DOHH2 (cell line): ENCODE results near the gene PIAS2.

Experiments used
- H3F3A ChIP-seq: fragments of 200-600 bp; sonication (generic), shearing (Covaris generic); 2 replicates; pipeline ENCODE4 v1.6.0; 2016; ENCODE audit warnings: antibody characterized with exemption, mild to moderate bottlenecking; ENCODE audit not compliant: control insufficient read depth, insufficient read depth
- H3K27ac ChIP-seq: fragments of 200-600 bp; sonication (generic); 2 replicates; pipeline ENCODE4 v1.5.1; 2014; ENCODE audit warnings: low read depth, mild to moderate bottlenecking, low read length, moderate library complexity
- H3K27me3 ChIP-seq: fragments of 200-600 bp; sonication (generic); 2 replicates; pipeline ENCODE4 v1.6.1; 2014; ENCODE audit warnings: mild to moderate bottlenecking, low read length, mixed read lengths; ENCODE audit not compliant: control insufficient read depth
- H3K36me3 ChIP-seq: fragments of 200-600 bp; sonication (generic); 2 replicates; pipeline ENCODE4 v1.6.1; 2014; ENCODE audit warnings: mild to moderate bottlenecking, low read length, moderate library complexity, mixed read lengths; ENCODE audit not compliant: control insufficient read depth
- H3K4me1 ChIP-seq: fragments of 200-600 bp; sonication (generic); 2 replicates; pipeline ENCODE4 v1.6.1; 2014; ENCODE audit warnings: mild to moderate bottlenecking, low read length, mixed read lengths; ENCODE audit not compliant: control insufficient read depth
- H3K4me2 ChIP-seq: fragments of 200-600 bp; sonication (generic); 2 replicates; pipeline ENCODE4 v1.6.0; 2014; ENCODE audit warnings: mild to moderate bottlenecking, low read length, moderate library complexity
- H3K4me3 ChIP-seq: fragments of 200-600 bp; sonication (generic); 2 replicates; pipeline ENCODE4 v1.5.1; 2014; ENCODE audit warnings: mild to moderate bottlenecking, low read length, mixed read lengths
- H3K79me2 ChIP-seq: fragments of 200-600 bp; sonication (generic); 2 replicates; pipeline ENCODE4 v1.6.1; 2014; ENCODE audit warnings: mild to moderate bottlenecking, low read length, mixed read lengths; ENCODE audit not compliant: control insufficient read depth
- H3K9me2 ChIP-seq: fragments of 200-600 bp; sonication (generic); replicated peaks from 2 replicates; pipeline ENCODE4 v1.6.1; 2014; ENCODE audit warnings: mild to moderate bottlenecking, low read length, mixed read lengths; ENCODE audit not compliant: control insufficient read depth
- H3K9me3 ChIP-seq: fragments of 200-600 bp; sonication (generic); 2 replicates; pipeline ENCODE4 v1.6.1; 2014; ENCODE audit warnings: antibody characterized with exemption, low read length, mixed read lengths; ENCODE audit not compliant: control insufficient read depth, insufficient read depth
- H4K20me1 ChIP-seq: fragments of 200-600 bp; sonication (generic); 2 replicates; pipeline ENCODE4 v1.6.0; 2014; ENCODE audit warnings: low read depth, mild to moderate bottlenecking, antibody characterized with exemption, low read length, moderate library complexity; ENCODE audit not compliant: control insufficient read depth, insufficient read depth
- EZH2phosphoT487 ChIP-seq: fragments of 200-600 bp; sonication (generic); IDR thresholded peaks from 2 replicates; pipeline ENCODE4 v1.6.1; 2017; ENCODE audit warnings: borderline replicate concordance, mild to moderate bottlenecking, antibody characterized with exemption, low read length, moderate library complexity, mixed read lengths
- TF ChIP-seq, protein P1 (sequence below): fragments of 200-600 bp; sonication (generic); IDR thresholded peaks from one replicate; pipeline ENCODE4 v1.5.1; 2014; ENCODE audit warnings: antibody characterized with exemption, mild to moderate bottlenecking, low read depth, low read length; ENCODE audit not compliant: poor library complexity, severe bottlenecking

The PIAS2 gene

DNA sequence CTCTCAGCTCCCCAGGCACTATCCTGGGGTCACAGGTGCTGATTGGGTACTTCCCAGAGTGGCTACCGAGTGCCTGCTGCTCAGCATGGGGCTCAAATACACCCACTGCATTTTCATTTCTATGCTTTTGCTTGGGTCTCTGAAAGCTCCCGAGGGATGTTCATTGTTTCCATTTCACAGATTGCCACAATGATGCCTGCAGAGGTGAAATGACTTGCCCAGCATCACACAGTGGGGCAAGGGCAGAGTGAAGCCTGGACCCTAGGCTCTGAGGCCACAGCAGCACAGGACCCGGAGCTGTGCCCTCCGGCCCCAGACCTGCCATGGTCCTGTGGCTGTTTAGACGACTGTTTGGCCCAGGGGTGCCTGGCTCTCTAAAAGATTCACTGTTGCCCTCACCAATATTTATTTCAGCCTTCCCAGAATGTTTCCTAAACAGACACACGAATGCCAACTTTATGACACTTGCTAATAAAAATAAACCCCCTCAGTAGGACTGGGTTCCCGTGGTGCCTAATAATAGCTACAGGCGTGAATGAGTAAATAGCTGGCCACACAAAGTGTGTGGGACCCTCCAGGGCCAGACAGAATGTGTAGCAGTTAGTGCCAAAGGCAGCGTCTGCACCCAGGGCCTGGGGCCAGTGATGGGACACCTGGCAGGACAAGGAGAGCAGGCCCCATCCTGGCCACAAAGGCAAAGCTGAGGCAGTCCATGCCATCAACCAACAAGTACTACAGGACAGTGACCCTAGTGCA, 149.0 kb downstream of the PIAS2 start:
- Histone ChIP-seq H3K79me2 (no peaks in the 10 kb centered on the region), H3K9me3 (no peaks in the 10 kb centered on the region), H3K36me3 (no peaks in the 10 kb centered on the region), H3K9me2 (no peaks in the 10 kb centered on the region), H3K27me3 (peaks cover 13% of the 10 kb centered on the region), H3K4me3 (no peak overlapping the region), H3K27ac (no peak overlapping the region), H3K4me2 (no peak overlapping the region), H3K4me1 (peaks cover 45% of the 10 kb centered on the region), H4K20me1 (no peaks in the 10 kb centered on the region), H3F3A (peaks cover 8% of the 10 kb centered on the region; the same call in 1 of the 2 replicates)
- no peak for TF ChIP-seq EZH2phosphoT487
- TF ChIP-seq, protein P1, sequence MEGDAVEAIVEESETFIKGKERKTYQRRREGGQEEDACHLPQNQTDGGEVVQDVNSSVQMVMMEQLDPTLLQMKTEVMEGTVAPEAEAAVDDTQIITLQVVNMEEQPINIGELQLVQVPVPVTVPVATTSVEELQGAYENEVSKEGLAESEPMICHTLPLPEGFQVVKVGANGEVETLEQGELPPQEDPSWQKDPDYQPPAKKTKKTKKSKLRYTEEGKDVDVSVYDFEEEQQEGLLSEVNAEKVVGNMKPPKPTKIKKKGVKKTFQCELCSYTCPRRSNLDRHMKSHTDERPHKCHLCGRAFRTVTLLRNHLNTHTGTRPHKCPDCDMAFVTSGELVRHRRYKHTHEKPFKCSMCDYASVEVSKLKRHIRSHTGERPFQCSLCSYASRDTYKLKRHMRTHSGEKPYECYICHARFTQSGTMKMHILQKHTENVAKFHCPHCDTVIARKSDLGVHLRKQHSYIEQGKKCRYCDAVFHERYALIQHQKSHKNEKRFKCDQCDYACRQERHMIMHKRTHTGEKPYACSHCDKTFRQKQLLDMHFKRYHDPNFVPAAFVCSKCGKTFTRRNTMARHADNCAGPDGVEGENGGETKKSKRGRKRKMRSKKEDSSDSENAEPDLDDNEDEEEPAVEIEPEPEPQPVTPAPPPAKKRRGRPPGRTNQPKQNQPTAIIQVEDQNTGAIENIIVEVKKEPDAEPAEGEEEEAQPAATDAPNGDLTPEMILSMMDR: no peak

DNA sequence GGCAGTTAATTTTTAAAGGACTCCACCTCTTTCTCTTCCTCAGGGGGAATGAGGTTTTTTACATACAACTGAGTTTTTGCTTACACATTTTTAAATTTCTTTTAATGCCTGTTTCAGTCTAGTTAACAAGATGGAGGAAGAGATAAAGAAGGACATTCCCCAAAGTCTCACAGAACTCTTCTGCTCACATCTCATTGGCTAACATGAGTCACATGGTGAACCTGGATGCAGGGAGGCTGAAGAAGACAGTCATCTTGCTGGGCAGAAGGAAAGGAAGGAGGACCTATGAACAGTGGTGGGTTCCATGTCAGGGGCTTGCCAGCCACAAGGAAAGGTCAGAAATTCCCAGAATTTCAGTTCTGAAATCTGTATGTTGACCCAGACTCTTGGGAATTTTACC, 150.1 kb downstream of the PIAS2 start:
- Histone ChIP-seq H4K20me1 (no peaks in the 10 kb centered on the region), H3K27ac (no peak overlapping the region), H3F3A (0 out of 2 replicates have a peak, but pooled peaks cover 4% of the 10 kb centered on the region), H3K9me3 (no peaks in the 10 kb centered on the region), H3K79me2 (no peaks in the 10 kb centered on the region), H3K4me2 (no peak overlapping the region), H3K4me1 (peaks cover 34% of the 10 kb centered on the region), H3K36me3 (no peaks in the 10 kb centered on the region), H3K9me2 (no peaks in the 10 kb centered on the region), H3K27me3 (peaks cover 18% of the 10 kb centered on the region), H3K4me3 (no peak overlapping the region)
- TF ChIP-seq, protein P1: no peak
- no peak for TF ChIP-seq EZH2phosphoT487

DNA sequence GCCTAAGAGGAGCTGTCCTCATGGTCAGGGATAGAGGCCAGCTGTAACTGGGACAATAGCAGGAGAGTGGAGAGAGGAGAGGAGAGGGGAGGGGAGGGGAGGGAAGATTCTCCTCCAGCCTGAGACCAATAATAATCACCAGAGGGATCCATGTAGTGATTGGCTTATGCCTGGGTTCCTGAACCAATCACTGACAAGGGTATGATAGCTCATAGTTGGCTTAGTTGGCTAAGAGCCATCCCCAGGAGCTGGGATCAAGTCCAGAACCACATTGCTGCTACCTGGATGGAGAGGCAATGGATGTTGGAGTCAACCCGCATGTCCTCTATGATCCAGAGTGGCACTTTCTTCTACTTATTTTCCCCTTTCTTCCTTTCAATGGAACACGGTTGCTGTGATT, 152.7 kb downstream of the PIAS2 start:
- Histone ChIP-seq H3K9me2 (no peaks in the 10 kb centered on the region), H3K4me3 (no peak overlapping the region), H4K20me1 (no peaks in the 10 kb centered on the region), H3K4me1 (peaks cover 15% of the 10 kb centered on the region), H3F3A (peaks cover 2% of the 10 kb centered on the region; the same call in 1 of the 2 replicates), H3K79me2 (no peaks in the 10 kb centered on the region), H3K27ac (no peak overlapping the region), H3K4me2 (no peak overlapping the region), H3K36me3 (no peaks in the 10 kb centered on the region), H3K9me3 (no peaks in the 10 kb centered on the region), H3K27me3 (peaks cover 35% of the 10 kb centered on the region)
- no peak for TF ChIP-seq EZH2phosphoT487
- TF ChIP-seq, protein P1: no peak
